ENCODE measurements around the gene RANBP17. TPM values are rescaled to one million over a fixed set of nuclear protein-coding genes. Genes with fewer than 3 reads are reported as not detected.

Gene RANBP17
- total RNA-seq, 2 donors from 2014 or later: 26.6 to 28.0 TPM

DNA sequence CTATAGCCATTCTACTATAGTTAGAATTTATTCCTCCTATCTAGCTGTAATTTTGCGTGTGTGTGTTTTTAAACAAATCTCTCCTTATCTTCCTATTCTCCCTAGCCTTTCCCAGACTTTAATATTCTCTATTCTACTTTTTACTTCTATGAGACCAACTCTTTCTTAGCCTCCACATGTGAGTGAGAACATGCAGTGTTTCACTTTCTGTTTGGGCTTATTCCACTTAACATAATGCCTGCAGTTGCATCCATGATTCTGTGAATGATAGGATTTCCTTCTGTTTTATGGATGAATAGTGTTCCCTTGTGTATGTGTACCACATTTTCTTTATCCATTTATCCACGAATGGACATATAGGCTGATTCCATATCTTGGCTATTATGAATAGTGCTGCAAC is 254.9 kb downstream of the RANBP17 start:
- Mint-ChIP-seq H3K4me3 (no peak overlapping the region), H3K27ac (no peak overlapping the region), H3K27me3 (ENCODE audit: insufficient read depth) (no peaks in the 10 kb centered on the region), H3K4me1 (no peaks in the 10 kb centered on the region), H3K9me3 (no peaks in the 10 kb centered on the region), H3K36me3 (ENCODE audit: low read depth) (no peaks in the 10 kb centered on the region)
- no peak overlapping the region for H3K27ac ChIP-seq (ENCODE audit: low read depth, low read length)
- DNase-seq: no peak
- H3K4me1 ChIP-seq (ENCODE audit: control insufficient read depth, insufficient read depth, low read length): no peaks in the 10 kb centered on the region
- H3K36me3 ChIP-seq (ENCODE audit: control insufficient read depth, insufficient read depth, low read length): no peaks in the 10 kb centered on the region
- H3K9ac ChIP-seq (ENCODE audit: extremely low read depth, low read length, poor library complexity, severe bottlenecking): no peak overlapping the region
- TF ChIP-seq, protein P1, sequence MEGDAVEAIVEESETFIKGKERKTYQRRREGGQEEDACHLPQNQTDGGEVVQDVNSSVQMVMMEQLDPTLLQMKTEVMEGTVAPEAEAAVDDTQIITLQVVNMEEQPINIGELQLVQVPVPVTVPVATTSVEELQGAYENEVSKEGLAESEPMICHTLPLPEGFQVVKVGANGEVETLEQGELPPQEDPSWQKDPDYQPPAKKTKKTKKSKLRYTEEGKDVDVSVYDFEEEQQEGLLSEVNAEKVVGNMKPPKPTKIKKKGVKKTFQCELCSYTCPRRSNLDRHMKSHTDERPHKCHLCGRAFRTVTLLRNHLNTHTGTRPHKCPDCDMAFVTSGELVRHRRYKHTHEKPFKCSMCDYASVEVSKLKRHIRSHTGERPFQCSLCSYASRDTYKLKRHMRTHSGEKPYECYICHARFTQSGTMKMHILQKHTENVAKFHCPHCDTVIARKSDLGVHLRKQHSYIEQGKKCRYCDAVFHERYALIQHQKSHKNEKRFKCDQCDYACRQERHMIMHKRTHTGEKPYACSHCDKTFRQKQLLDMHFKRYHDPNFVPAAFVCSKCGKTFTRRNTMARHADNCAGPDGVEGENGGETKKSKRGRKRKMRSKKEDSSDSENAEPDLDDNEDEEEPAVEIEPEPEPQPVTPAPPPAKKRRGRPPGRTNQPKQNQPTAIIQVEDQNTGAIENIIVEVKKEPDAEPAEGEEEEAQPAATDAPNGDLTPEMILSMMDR (conservative IDR thresholded peaks at IDR 0.05): no peak
- WGBS, 2 experiments (ENCODE audit: insufficient coverage in 1 of 2, insufficient read length in 1 of 2): 88 to 93% methylated on average over 2 of the region's 2 CpGs
- no peak overlapping the region for H3K4me3 ChIP-seq (ENCODE audit: low read length)
- H3K9me3 ChIP-seq (ENCODE audit: control insufficient read depth, low read length): no peaks in the 10 kb centered on the region
- no peaks in the 10 kb centered on the region for H3K27me3 ChIP-seq (ENCODE audit: control insufficient read depth, insufficient read depth, low read length, poor library complexity, severe bottlenecking)

DNA sequence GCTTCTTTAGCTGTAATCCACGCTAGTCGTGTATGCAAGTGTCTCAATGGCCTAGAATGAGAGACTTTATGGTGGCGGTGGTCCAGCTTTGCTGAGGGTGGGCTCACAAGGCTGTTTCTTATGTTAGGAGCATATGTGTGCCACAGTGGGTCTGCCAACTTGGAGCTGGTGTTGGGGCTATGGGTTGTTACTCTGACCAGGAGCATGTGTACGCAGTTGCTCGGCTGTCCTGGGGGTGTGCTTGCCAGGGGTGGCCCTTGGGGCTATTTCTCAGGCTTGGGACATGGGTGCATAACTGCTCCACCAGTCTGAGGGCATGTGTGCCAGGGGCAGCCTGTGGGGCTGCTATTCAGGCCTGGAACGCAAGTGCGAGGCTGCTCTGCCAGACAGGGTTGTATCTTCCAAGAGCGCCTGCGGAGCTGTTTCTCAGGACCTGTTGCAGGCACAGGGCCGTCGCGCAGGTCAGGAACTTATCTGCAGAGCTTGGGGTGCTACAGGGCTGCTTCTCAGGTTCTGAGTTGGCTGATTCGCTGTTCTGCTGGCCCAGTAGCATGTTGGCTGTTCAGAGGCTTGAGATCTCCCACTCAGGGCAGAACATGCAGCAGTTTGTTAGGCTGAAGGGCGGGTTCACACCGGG is 259.3 kb downstream of the RANBP17 start:
- H3K36me3 Mint-ChIP-seq (ENCODE audit: low read depth): no peaks in the 10 kb centered on the region
- 92 to 95% methylated on average over 9 to 15 of the region's 15 CpGs for WGBS, 2 experiments (ENCODE audit: insufficient coverage in 1 of 2, insufficient read length in 1 of 2)
- DNase-seq: no peak
- no peak overlapping the region for H3K4me3 ChIP-seq (ENCODE audit: low read length)
- H3K9me3 Mint-ChIP-seq: no peaks in the 10 kb centered on the region
- H3K9me3 ChIP-seq (ENCODE audit: control insufficient read depth, low read length): no peaks in the 10 kb centered on the region
- H3K27me3 ChIP-seq (ENCODE audit: control insufficient read depth, insufficient read depth, low read length, poor library complexity, severe bottlenecking): no peaks in the 10 kb centered on the region
- H3K4me1 ChIP-seq (ENCODE audit: control insufficient read depth, insufficient read depth, low read length): no peaks in the 10 kb centered on the region
- H3K9ac ChIP-seq (ENCODE audit: extremely low read depth, low read length, poor library complexity, severe bottlenecking): no peak overlapping the region
- no peak overlapping the region for H3K4me3 Mint-ChIP-seq
- H3K27ac ChIP-seq (ENCODE audit: low read depth, low read length): no peak overlapping the region
- TF ChIP-seq, protein P1 (conservative IDR thresholded peaks at IDR 0.05): no peak
- H3K27ac Mint-ChIP-seq: no peak overlapping the region
- no peaks in the 10 kb centered on the region for H3K36me3 ChIP-seq (ENCODE audit: control insufficient read depth, insufficient read depth, low read length)
- H3K27me3 Mint-ChIP-seq (ENCODE audit: insufficient read depth): no peaks in the 10 kb centered on the region
- no peaks in the 10 kb centered on the region for H3K4me1 Mint-ChIP-seq

DNA sequence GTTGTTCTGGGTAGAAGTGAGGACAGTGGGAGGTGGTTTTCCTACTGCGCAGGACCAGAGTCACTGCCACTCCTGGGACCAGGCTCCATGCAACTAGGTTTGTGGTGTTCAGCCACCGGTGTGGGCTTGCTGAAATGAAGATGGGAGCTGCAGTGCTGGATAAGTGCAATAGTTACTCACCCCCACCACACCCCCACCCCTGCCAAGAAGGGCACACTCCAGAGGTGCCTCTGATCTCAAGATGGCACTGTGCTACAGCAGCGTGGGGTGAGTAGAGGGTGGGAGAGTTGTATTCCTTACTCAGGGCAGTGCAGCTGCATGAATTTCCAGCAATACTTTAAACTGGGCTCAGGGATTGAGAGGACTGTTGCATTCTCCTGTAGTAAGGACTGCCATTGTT is 259.8 kb downstream of the RANBP17 start:
- TF ChIP-seq, protein P1 (conservative IDR thresholded peaks at IDR 0.05): no peak
- Mint-ChIP-seq H3K9me3 (no peaks in the 10 kb centered on the region), H3K4me3 (no peak overlapping the region), H3K27me3 (ENCODE audit: insufficient read depth) (no peaks in the 10 kb centered on the region), H3K36me3 (ENCODE audit: low read depth) (no peaks in the 10 kb centered on the region), H3K4me1 (no peaks in the 10 kb centered on the region), H3K27ac (no peak overlapping the region)
- no peaks in the 10 kb centered on the region for H3K9me3 ChIP-seq (ENCODE audit: control insufficient read depth, low read length)
- H3K27me3 ChIP-seq (ENCODE audit: control insufficient read depth, insufficient read depth, low read length, poor library complexity, severe bottlenecking): no peaks in the 10 kb centered on the region
- H3K9ac ChIP-seq (ENCODE audit: extremely low read depth, low read length, poor library complexity, severe bottlenecking): no peak overlapping the region
- H3K4me3 ChIP-seq (ENCODE audit: low read length): no peak overlapping the region
- no peak overlapping the region for H3K27ac ChIP-seq (ENCODE audit: low read depth, low read length)
- DNase-seq: no peak
- 97 to 100% methylated on average over 1 to 2 of the region's 3 CpGs for WGBS, 2 experiments (ENCODE audit: insufficient coverage in 1 of 2, insufficient read length in 1 of 2)
- H3K36me3 ChIP-seq (ENCODE audit: control insufficient read depth, insufficient read depth, low read length): no peaks in the 10 kb centered on the region
- H3K4me1 ChIP-seq (ENCODE audit: control insufficient read depth, insufficient read depth, low read length): no peaks in the 10 kb centered on the region
